GM12864 (cell line): Measurements from ENCODE around the gene PCDHGB7.
"Not testable (repeated sequence)": the region's sequence is repeated elsewhere in the genome, so short reads cannot be mapped to it uniquely, and the experiment has no call there.

ENCODE experiments used
- DNase-seq: peaks from one replicate; pipeline ENCODE4 v3.0.0-alpha.2; 2011; ENCODE audit warnings: low read depth
- H3K4me3 ChIP-seq: 2 replicates; pipeline ENCODE4 v1.5.1; 2011; ENCODE audit warnings: mild to moderate bottlenecking, low read depth, low read length, control low read depth
- CTCF ChIP-seq: IDR thresholded peaks from 2 replicates; pipeline ENCODE4 v1.5.1; 2011; ENCODE audit warnings: low read depth, mild to moderate bottlenecking, moderate library complexity, low read length, control low read depth, inconsistent platforms; ENCODE audit errors: missing control alignments

PCDHGB7 gene

GRCh38 chr5:141417494-141418172 lies at the start of gene PCDHGB7:
Gene PCDHGB7, plus strand, starts transcription at chr5:141417677. Its CDS starts 183 bp downstream, at chr5:141417860.
- peak; percentile 78 for TF ChIP-seq CTCF
- not testable (repeated sequence) for DNase-seq
- peak within 1 kb of the TSS; percentile 52 for H3K4me3 ChIP-seq

GRCh38 chr5:141369994-141370848 lies 47.3 kb upstream of the PCDHGB7 start, which contains the start of gene PCDHGB3:
Gene PCDHGB3, plus strand, starts transcription at chr5:141370242. Its CDS starts 153 bp downstream, at chr5:141370395.
- TF ChIP-seq CTCF, result peak; percentile 72
- peak within 1 kb of the TSS; percentile 58 for H3K4me3 ChIP-seq
- peak; percentile 60 for DNase-seq

- TF ChIP-seq CTCF, result no peak
- no peak overlapping the region for H3K4me3 ChIP-seq
- DNase-seq, result no peak
Measured at GRCh38 chr5:141371572-141372475, 45.7 kb upstream of the PCDHGB7 start.

- DNase-seq, result no peak
- TF ChIP-seq CTCF, result peak; percentile 23
- H3K4me3 ChIP-seq, result no peak within 1 kb of the TSS
Measured at GRCh38 chr5:141373673-141374317, 43.7 kb upstream of the PCDHGB7 start, which contains the start of gene PCDHGA6. Gene PCDHGA6, plus strand, starts transcription at chr5:141373891. Its CDS starts 193 bp downstream, at chr5:141374084.

GRCh38 chr5:141374627-141375026 lies 42.9 kb upstream of the PCDHGB7 start:
- no peak overlapping the region for H3K4me3 ChIP-seq
- no peak for TF ChIP-seq CTCF
- DNase-seq, result no peak
